GM10847 (cell line): ENCODE measurements around the gene PSAPL1.

ENCODE experiments used
- POLR2A ChIP-seq: IDR thresholded peaks from 2 replicates; pipeline ENCODE4 v1.6.1; 2011; ENCODE audit not compliant: insufficient read length; ENCODE audit errors: extremely low read depth

The PSAPL1 gene

GRCh38 chr4:7444314-7444713, 9.6 kb upstream of the PSAPL1 start:
- no peak for TF ChIP-seq POLR2A

DNA sequence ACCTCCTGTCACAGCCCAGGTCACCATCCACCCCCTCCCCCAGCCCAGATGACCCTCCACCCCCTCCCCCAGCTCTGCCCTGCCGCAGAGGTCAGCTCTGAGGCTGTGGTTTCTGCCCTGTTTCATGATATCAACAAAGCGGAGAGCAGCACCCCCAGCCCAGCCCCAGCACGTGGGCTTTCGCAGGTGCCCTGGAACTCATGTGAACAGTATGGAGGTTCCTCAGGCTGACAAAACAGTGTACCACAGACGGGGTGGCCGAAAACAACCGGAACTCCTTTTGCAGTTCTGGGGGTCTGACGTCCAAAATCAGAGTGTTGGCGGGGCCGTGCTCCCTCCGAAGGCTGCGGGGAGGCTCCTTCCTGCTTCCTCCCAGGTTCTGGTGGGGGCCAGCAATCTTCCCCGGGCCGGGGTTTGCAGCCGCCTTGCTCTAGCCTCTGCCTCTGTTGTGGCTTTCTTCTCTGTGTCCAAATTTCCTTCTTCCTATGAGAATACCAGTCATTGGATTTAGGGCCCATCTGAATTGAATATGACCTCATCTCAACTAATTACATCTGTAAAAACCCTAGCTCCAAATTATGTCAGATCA, 7.9 kb upstream of the PSAPL1 start:
- no peak for TF ChIP-seq POLR2A

DNA sequence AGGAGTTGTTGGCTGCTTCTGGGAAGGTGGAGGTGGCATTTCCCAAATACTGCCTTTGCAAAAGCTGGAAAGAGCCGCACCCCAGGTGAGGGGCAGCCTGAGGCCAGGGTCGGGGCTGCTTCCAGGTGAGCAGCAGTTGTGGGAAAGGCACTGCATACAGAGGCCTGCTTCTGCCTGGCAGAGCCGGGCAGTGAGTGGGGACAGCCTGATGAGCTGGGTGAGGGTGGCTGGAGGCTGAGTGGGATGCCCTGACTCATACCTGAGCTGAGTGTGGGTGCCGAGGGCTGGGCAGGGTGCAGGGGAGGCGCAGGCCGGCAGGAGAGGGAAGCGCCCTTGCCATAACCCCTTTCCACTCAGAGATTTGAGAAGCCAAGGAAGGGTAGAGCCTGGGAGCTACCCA, 6.5 kb upstream of the PSAPL1 start:
- no peak for TF ChIP-seq POLR2A

DNA sequence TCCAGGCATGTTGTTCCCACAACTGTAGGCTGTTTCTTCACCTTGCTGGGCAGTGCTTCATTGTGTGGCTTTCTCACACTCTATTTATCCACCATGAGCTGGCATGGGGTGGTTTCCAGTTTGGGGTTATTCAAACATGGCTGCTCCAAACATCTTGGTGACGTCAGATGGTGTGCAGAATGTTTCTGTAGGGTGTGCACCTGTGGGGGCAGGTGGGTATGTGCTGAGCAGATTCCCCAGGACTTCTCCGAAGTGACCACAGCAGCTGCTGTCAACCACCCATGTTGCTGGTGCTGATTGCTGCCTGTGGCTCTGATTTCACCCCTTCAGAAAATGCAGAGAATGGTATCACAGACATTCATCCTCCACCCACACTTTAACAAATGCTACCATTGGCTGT, 5.0 kb upstream of the PSAPL1 start:
- TF ChIP-seq POLR2A = no peak

DNA sequence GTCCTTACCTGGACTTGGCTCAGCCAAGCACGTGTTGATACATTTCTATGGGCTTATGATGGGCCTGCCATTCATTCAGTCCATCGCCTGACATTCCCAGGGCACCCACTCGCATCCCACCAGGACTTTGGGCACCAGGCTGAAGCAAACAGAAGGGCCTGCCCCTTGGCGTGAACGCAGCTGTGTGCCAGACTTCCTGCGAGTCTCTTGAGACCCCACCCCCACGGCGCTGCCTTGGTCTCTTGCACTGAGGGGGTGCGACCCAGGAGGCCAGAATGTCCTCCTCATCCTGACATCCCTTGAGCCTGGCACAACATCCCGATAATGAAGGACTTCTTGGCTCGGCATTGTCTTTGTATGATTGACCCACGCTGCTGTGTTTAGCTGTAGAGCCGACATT, 1.5 kb upstream of the PSAPL1 start:
- no peak for TF ChIP-seq POLR2A

DNA sequence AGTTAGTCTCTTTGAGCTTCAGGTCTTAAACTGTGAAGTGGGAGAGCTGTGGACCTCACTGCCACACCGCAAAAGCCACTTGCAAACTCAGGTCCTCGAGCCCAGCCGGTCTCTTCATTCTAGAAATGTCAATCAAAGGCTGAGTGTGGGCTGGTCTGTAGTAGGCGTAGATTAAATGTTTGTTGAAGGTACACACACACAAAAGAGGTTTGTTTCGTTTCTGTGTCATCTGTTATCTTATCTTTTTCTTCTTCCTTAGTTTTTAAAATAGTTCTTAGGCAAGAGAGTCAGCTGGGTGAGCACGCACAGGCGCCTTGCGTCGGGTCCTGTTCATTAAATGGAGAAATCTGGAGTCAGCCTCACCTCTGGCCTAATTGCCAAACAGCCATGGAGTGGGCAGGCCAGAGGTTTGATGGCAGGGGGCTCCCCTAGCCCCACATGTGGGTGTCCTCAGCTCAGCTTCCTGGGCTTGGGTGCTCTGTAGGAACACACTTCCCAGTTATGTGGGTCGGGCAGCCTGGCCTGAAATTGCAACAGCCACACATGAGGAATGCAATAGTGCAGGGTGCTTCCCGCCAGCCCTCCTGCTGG, 836 bp upstream of the PSAPL1 start:
- no peak for TF ChIP-seq POLR2A

- no peak for TF ChIP-seq POLR2A
These were observed 477 bp downstream of the PSAPL1 start for GRCh38 chr4:7434141-7434765.

GRCh38 chr4:7433376-7434140, 1.2 kb downstream of the PSAPL1 start:
- TF ChIP-seq POLR2A = no peak

GRCh38 chr4:7432531-7433375, 2.0 kb downstream of the PSAPL1 start:
- no peak for TF ChIP-seq POLR2A

- TF ChIP-seq POLR2A = no peak
These were observed 2.8 kb downstream of the PSAPL1 start for GRCh38 chr4:7431696-7432530.

GRCh38 chr4:7430965-7431695, 3.6 kb downstream of the PSAPL1 start:
- TF ChIP-seq POLR2A = no peak

DNA sequence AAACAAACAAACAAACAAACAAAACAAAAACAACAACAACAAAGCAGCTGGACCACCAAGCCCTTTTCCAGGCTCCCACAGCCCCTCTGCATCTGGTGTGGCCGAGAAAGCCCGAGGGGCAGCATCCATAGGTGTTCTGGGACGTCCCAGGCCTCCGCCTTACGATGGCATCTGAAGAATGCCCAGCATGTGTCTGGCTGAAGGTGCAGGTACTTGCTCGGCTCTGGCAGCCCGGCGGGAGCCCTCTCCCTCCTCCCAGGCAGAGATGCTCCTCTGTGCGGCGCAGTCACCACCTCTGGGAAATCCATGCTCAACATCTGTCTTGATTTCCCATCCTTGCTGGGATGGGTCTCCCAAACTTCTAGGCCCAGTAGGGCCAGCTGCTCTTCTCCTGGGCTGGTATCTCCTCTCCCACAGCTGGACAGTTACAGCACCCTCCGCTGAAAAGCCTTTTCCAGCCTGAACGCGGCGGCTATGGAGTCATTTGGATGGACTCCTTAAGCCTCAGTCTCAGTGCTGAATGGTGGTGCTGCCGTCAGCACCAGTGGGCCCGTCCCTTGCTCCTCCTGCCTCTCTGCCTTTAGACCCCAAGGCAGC, 4.3 kb downstream of the PSAPL1 start:
- TF ChIP-seq POLR2A = no peak

DNA sequence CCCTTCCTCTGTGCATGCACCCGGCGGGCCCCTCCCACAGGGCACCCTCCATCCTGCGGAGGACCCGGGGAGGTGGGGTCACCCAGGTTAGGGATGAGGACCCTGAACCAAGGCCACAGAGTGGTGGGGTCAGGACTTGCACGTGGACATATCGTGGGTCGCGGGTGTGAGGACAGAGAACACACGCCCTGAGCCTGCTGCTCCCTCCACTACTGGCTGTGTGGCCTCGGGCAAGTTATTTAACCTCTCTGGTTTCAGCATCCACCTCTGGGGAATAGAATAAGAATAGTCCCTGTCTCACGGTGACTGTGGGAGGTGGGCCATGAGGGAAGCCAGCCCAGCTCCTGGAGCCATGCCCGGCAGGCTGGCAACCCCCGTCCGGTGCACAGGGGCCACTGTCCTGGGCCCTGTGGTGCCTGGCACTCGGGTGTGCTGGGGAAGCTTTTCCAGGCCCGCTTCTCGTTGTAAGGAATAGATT, 5.1 kb downstream of the PSAPL1 start:
- no peak for TF ChIP-seq POLR2A

- no peak for TF ChIP-seq POLR2A
These were observed 5.7 kb downstream of the PSAPL1 start for GRCh38 chr4:7429069-7429416.
